H1 (cell line): ENCODE data around the gene GABRR3. TPM values are rescaled to one million over a fixed set of nuclear protein-coding genes. Genes with fewer than 3 reads are reported as not detected.

ENCODE experiments used
- CTCF ChIA-PET: fragments of 300-600 bp; sonication (Branson Sonifier 250); formaldehyde crosslinking; loops from one replicate; lab custom pipeline; 2021; ENCODE audit not compliant: partially characterized antibody; lab: Charles Lee
- POLR2A ChIA-PET: fragments of 300-600 bp; sonication (Branson Sonifier 250); formaldehyde crosslinking; loops from one replicate; lab custom pipeline; 2021; ENCODE audit warnings: inconsistent platforms; ENCODE audit not compliant: partially characterized antibody; lab: Charles Lee
- DNase-seq, 2 experiments: peaks; one replicate each; pipeline versions ENCODE4 v3.0.0 to v3.0.0-alpha.2; 2010 to 2022; ENCODE audit warnings: low spot score in 2 of 2, low read depth in 1 of 2, mixed read lengths in 1 of 2
- FAIRE-seq: peaks from 2 replicates; lab custom pipeline; 2011; peaks lifted over from hg19 to GRCh38; lab: Jason Lieb, UNC
- H2AFZ ChIP-seq: 2 replicates; pipeline ENCODE4 v1.8.1; 2012; ENCODE audit warnings: low read length, inconsistent platforms
- H2AK5ac ChIP-seq: 2 replicates; pipeline ENCODE4 v1.6.1; 2013; ENCODE audit warnings: low read depth, low read length
- H2BK120ac ChIP-seq: replicated peaks from 2 replicates; pipeline ENCODE3; 2013; ENCODE audit warnings: low read depth, low read length, inconsistent platforms
- H2BK12ac ChIP-seq: 2 replicates; pipeline ENCODE4 v1.6.1; 2013; ENCODE audit warnings: low read depth, low read length
- H2BK15ac ChIP-seq: 2 replicates; pipeline ENCODE4 v1.6.1; 2013; ENCODE audit warnings: low read length
- H2BK20ac ChIP-seq: 2 replicates; pipeline ENCODE4 v1.6.1; 2013; ENCODE audit warnings: low read length
- H2BK5ac ChIP-seq: 2 replicates; pipeline ENCODE4 v1.6.1; 2013; ENCODE audit warnings: low read depth, low read length
- H3K14ac ChIP-seq: 2 replicates; pipeline ENCODE4 v1.6.1; 2013; ENCODE audit warnings: inconsistent platforms; ENCODE audit not compliant: insufficient read length
- H3K18ac ChIP-seq: 2 replicates; pipeline ENCODE4 v1.6.1; 2013; ENCODE audit warnings: low read length; ENCODE audit errors: extremely low read depth
- H3K23ac ChIP-seq: 2 replicates; pipeline ENCODE4 v1.6.1; 2013; ENCODE audit warnings: inconsistent platforms; ENCODE audit not compliant: insufficient read length
- H3K23me2 ChIP-seq: 2 replicates; pipeline ENCODE4 v1.6.1; 2013; ENCODE audit warnings: low read depth, low read length
- H3K27ac ChIP-seq: 2 replicates; pipeline ENCODE4 v1.6.1; 2011; ENCODE audit warnings: low read depth, low read length, inconsistent platforms
- H3K27me3 ChIP-seq, 4 experiments: replicated peaks in 1 of 4; 1 replicate in 1 of 4; 2 replicates in 3 of 4; pipeline versions ENCODE4 v1.6.1 to v1.8.1; 2011 to 2013; ENCODE audit warnings: low read length in 3 of 4, mild to moderate bottlenecking in 3 of 4, inconsistent platforms in 2 of 4, mixed read lengths in 2 of 4, moderate library complexity in 1 of 4; ENCODE audit not compliant: control insufficient read depth in 3 of 4, insufficient read depth in 3 of 4; ENCODE audit errors: extremely low read depth in 1 of 4
- H3K36me3 ChIP-seq, 4 experiments: 2 replicates each; pipeline versions ENCODE4 v1.6.1 to v1.8.1; 2011 to 2013; ENCODE audit warnings: mild to moderate bottlenecking in 4 of 4, low read length in 3 of 4, moderate library complexity in 2 of 4, control low read depth in 1 of 4, inconsistent platforms in 1 of 4; ENCODE audit not compliant: insufficient read depth in 4 of 4, control insufficient read depth in 2 of 4
- H3K4ac ChIP-seq: replicated peaks from 2 replicates; pipeline ENCODE3; 2013; ENCODE audit warnings: low read length, low read depth, mixed read lengths, inconsistent platforms; ENCODE audit not compliant: insufficient read length
- H3K4me1 ChIP-seq, 4 experiments: replicated peaks in 1 of 4; 1 replicate in 1 of 4; 2 replicates in 3 of 4; pipeline versions ENCODE4 v1.6.1 to v1.8.1; 2011 to 2013; ENCODE audit warnings: low read length in 3 of 4, inconsistent platforms in 2 of 4, mixed read lengths in 1 of 4; ENCODE audit not compliant: insufficient read depth in 4 of 4, control insufficient read depth in 3 of 4
- H3K4me2 ChIP-seq, 2 experiments: 2 replicates each; pipeline versions ENCODE4 v1.6.1 to v1.8.1; 2011 to 2013; ENCODE audit warnings: low read depth in 2 of 2, low read length in 2 of 2, control low read depth in 1 of 2, inconsistent platforms in 1 of 2, mild to moderate bottlenecking in 1 of 2; ENCODE audit not compliant: insufficient read depth in 1 of 2
- H3K4me3 ChIP-seq, 4 experiments: fragments of 200-600, 300-600 bp in 1 of 4; sonication (generic), shearing (Covaris generic), sonication (Bioruptor Twin) in 1 of 4; 2 replicates each; pipeline versions ENCODE4 v1.5.1 to v1.8.1; 2011 to 2016; ENCODE audit warnings: low read length in 4 of 4, low read depth in 3 of 4, control low read depth in 2 of 4, inconsistent platforms in 2 of 4, mild to moderate bottlenecking in 2 of 4, mixed read lengths in 1 of 4, moderate library complexity in 1 of 4; ENCODE audit not compliant: insufficient read depth in 2 of 4; ENCODE audit errors: extremely low read depth in 1 of 4
- H3K56ac ChIP-seq: replicated peaks from 2 replicates; pipeline ENCODE3; 2013; ENCODE audit warnings: low read depth, mild to moderate bottlenecking, mixed read lengths, low read length, inconsistent platforms; ENCODE audit not compliant: insufficient read length
- H3K79me1 ChIP-seq: 2 replicates; pipeline ENCODE4 v1.6.1; 2013; ENCODE audit warnings: low read depth, low read length, control low read depth
- H3K79me2 ChIP-seq, 2 experiments: 2 replicates each; pipeline versions ENCODE4 v1.6.1 to v1.8.1; 2012 to 2013; ENCODE audit warnings: low read length in 2 of 2, mild to moderate bottlenecking in 2 of 2, inconsistent platforms in 1 of 2; ENCODE audit not compliant: insufficient read depth in 2 of 2, control insufficient read depth in 1 of 2
- H3K9ac ChIP-seq, 4 experiments: replicated peaks in 1 of 4; 1 replicate in 1 of 4; 2 replicates in 3 of 4; pipeline versions ENCODE4 v1.6.1 to v1.8.1; 2011 to 2013; ENCODE audit warnings: low read depth in 3 of 4, low read length in 3 of 4, control low read depth in 2 of 4, mild to moderate bottlenecking in 2 of 4, moderate library complexity in 2 of 4, inconsistent platforms in 1 of 4; ENCODE audit errors: extremely low read depth in 1 of 4
- H3K9me3 ChIP-seq, 2 experiments: 2 replicates each; pipeline versions ENCODE4 v1.6.1 to v1.8.1; 2012 to 2013; ENCODE audit warnings: mild to moderate bottlenecking in 2 of 2, moderate library complexity in 2 of 2, control low read depth in 1 of 2, inconsistent platforms in 1 of 2, low read depth in 1 of 2, low read length in 1 of 2, mixed read lengths in 1 of 2; ENCODE audit not compliant: insufficient read depth in 2 of 2
- H4K20me1 ChIP-seq, 2 experiments: replicated peaks in 1 of 2; 2 replicates each; pipeline versions ENCODE3 to v1.8.1; 2011 to 2013; ENCODE audit warnings: inconsistent platforms in 2 of 2, low read length in 2 of 2, mild to moderate bottlenecking in 1 of 2; ENCODE audit not compliant: insufficient read depth in 2 of 2, control insufficient read depth in 1 of 2
- H4K5ac ChIP-seq: 2 replicates; pipeline ENCODE4 v1.6.1; 2013; ENCODE audit warnings: low read length, low read depth, mixed read lengths, inconsistent platforms; ENCODE audit not compliant: insufficient read length
- H4K8ac ChIP-seq: 2 replicates; pipeline ENCODE4 v1.8.0; 2013; ENCODE audit warnings: mild to moderate bottlenecking, moderate library complexity, low read length, inconsistent platforms; ENCODE audit not compliant: insufficient read depth; ENCODE audit errors: extremely low read depth
- H4K91ac ChIP-seq: replicated peaks from 2 replicates; pipeline ENCODE3; 2013; ENCODE audit warnings: low read length, mixed read lengths, inconsistent platforms; ENCODE audit not compliant: insufficient read length
- GTF2F1 ChIP-seq: IDR thresholded peaks from 2 replicates; pipeline ENCODE4 v1.6.1; 2012; ENCODE audit warnings: low read depth, low read length, improper control_type of control experiment, borderline replicate concordance
- JUND ChIP-seq: IDR thresholded peaks from 2 replicates; pipeline ENCODE4 v1.6.1; 2011; ENCODE audit warnings: mild to moderate bottlenecking, improper control_type of control experiment, low read length
- polyA plus RNA-seq, 7 experiments: library from polyadenylated mRNA; depleted of rRNA in 3 of 7; stranded (reverse) in 5 of 7; unstranded in 2 of 7; fragments of >200 nt in 5 of 7; fragments of 200-250 nt in 2 of 7; gene quantifications; 1 replicate in 5 of 7; 2 replicates in 1 of 7; 4 replicates in 1 of 7; pipeline versions ENCODE4 v1.2.1 to v1.2.3, GENCODE V29; 2011 to 2013; ENCODE audit warnings: missing spikeins in 2 of 7, mixed read lengths in 2 of 7
- total RNA-seq: library from RNA; stranded (reverse); fragmentation: NEBNext Ultra II Directional; extraction: Animal tissue kit (Norgen Biotek cat#: 25700); gene quantifications from 2 replicates; pipeline ENCODE4 v1.2.1, GENCODE V29; 2021

GABRR3 gene
- total and polyA plus RNA-seq, 2 of the 8 experiments (the other 6 are each of a cell fraction or from before 2014, with no cell fraction given): not detected

- TF ChIP-seq JUND: no peak
- TF ChIP-seq, all 59 proteins: peak for 0
Observed at GRCh38 chr3:98057631-98058030, 22.5 kb upstream of the GABRR3 start (continued).

DNA sequence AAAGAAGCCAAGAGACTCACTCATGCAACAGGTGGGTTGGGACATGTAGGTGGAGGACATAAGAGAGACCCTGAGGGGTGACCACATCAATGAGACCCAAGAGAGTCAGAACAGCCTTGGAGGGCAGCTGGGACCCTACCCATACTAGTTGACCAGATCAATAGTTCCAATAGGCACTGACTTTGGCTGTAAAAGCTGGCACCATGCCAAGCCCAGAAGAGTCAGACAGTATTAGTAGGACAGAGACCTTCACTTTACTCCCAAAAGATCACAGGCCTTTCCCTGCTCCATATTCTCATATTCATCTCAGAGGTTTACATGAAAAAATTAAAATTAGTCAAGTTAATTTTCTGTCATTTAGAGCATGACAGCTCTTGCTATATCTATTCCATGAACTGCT, 20.9 kb upstream of the GABRR3 start:
- no peak overlapping the region for H3K23ac ChIP-seq
- H3K4me3 ChIP-seq: no peak overlapping the region
- no peak overlapping the region for H2AK5ac ChIP-seq
- no peaks in the 10 kb centered on the region for H3K79me2 ChIP-seq
- H3K4me1 ChIP-seq: no peaks in the 10 kb centered on the region
- no peak overlapping the region for H3K27ac ChIP-seq
- H3K18ac ChIP-seq: no peak overlapping the region
- FAIRE-seq: no peak
- no peak overlapping the region; a peak in 1 of 7 replicates for H3K9ac ChIP-seq
- H4K8ac ChIP-seq: no peak overlapping the region
- CTCF ChIA-PET: interaction anchor here (1.2 to 4.3 kb wide), 6 partner anchors 8 to 273 kb away, joined by 3 to 24 read pairs (median 8); no protein-coding TSS in a partner anchor
- H3K79me1 ChIP-seq: no peaks in the 10 kb centered on the region
- DNase-seq: no peak
- H4K20me1 ChIP-seq: no peaks in the 10 kb centered on the region
- no peak overlapping the region for H2AFZ ChIP-seq
- no peak overlapping the region for H2BK12ac ChIP-seq
- no peaks in the 10 kb centered on the region for H3K23me2 ChIP-seq
- no peaks in the 10 kb centered on the region for H3K27me3 ChIP-seq
- H2BK120ac ChIP-seq: no peak overlapping the region
- no peak overlapping the region for H3K56ac ChIP-seq
- no peak overlapping the region for H3K14ac ChIP-seq
- POLR2A ChIA-PET: no interaction called here
- no peak overlapping the region for H4K5ac ChIP-seq
- H3K9me3 ChIP-seq: no peaks in the 10 kb centered on the region
- no peak overlapping the region for H2BK5ac ChIP-seq
- no peak overlapping the region for H2BK15ac ChIP-seq
- H3K4ac ChIP-seq: no peak overlapping the region
- H3K4me2 ChIP-seq: no peak overlapping the region
- H3K36me3 ChIP-seq: no peaks in the 10 kb centered on the region
- no peak overlapping the region for H2BK20ac ChIP-seq
- no peak overlapping the region for H4K91ac ChIP-seq
- no peak for TF ChIP-seq GTF2F1
